Measurements from ENCODE around the gene DNAI2. TPM values are rescaled to one million over a fixed set of nuclear protein-coding genes. Genes with fewer than 3 reads are reported as not detected.

The DNAI2 gene
- total RNA-seq, 1 donor from 2014 or later, result 6.2 TPM

GRCh38 chr17:74298778-74299177 is 24.7 kb downstream of the DNAI2 start:
- Histone ChIP-seq H3K4me1 (peaks cover 4% of the 10 kb centered on the region), H3K9me3 (no peaks in the 10 kb centered on the region), H3K27me3 (ENCODE audit: low read depth) (no peaks in the 10 kb centered on the region), H3K4me3 (no peak overlapping the region), H3K36me3 (no peaks in the 10 kb centered on the region), H3K27ac (no peak overlapping the region)
- ATAC-seq (no peak), DNase-seq (no peak)
- no peak for TF ChIP-seq CTCF (IDR thresholded peaks at IDR 0.05)
- intact Hi-C loops (cut with DNase I), result no loop called here

- no peak overlapping the region for H3K4me3 ChIP-seq
- intact Hi-C loops (cut with DNase I), result no loop called here
- DNase-seq (no peak), ATAC-seq (no peak)
- H3K36me3 ChIP-seq, result no peaks in the 10 kb centered on the region
- peaks cover 4% of the 10 kb centered on the region for H3K4me1 ChIP-seq
- TF ChIP-seq CTCF (IDR thresholded peaks at IDR 0.05), result no peak
- no peaks in the 10 kb centered on the region for H3K9me3 ChIP-seq
- H3K27me3 ChIP-seq (ENCODE audit: low read depth), result no peaks in the 10 kb centered on the region
- H3K27ac ChIP-seq, result no peak overlapping the region
These were observed 25.4 kb downstream of the DNAI2 start for GRCh38 chr17:74299226-74300009.

GRCh38 chr17:74303305-74303704 is 29.3 kb downstream of the DNAI2 start:
- TF ChIP-seq CTCF (IDR thresholded peaks at IDR 0.05), result no peak
- Histone ChIP-seq H3K4me1 (no peaks in the 10 kb centered on the region), H3K27me3 (ENCODE audit: low read depth) (no peaks in the 10 kb centered on the region), H3K27ac (no peak overlapping the region), H3K9me3 (no peaks in the 10 kb centered on the region), H3K4me3 (no peak overlapping the region), H3K36me3 (no peaks in the 10 kb centered on the region)
- DNase-seq (no peak), ATAC-seq (no peak)
- intact Hi-C loops (cut with DNase I), result no loop called here

GRCh38 chr17:74304184-74304583 is 30.1 kb downstream of the DNAI2 start:
- intact Hi-C loops (cut with DNase I), result no loop called here
- no peak overlapping the region for H3K27ac ChIP-seq
- H3K9me3 ChIP-seq, result no peaks in the 10 kb centered on the region
- no peak for TF ChIP-seq CTCF (IDR thresholded peaks at IDR 0.05)
- H3K4me3 ChIP-seq, result no peak overlapping the region
- DNase-seq (no peak), ATAC-seq (no peak)
- H3K36me3 ChIP-seq, result no peaks in the 10 kb centered on the region
- H3K4me1 ChIP-seq, result no peaks in the 10 kb centered on the region
- H3K27me3 ChIP-seq (ENCODE audit: low read depth), result no peaks in the 10 kb centered on the region

- Histone ChIP-seq H3K4me3 (no peak overlapping the region), H3K27ac (no peak overlapping the region), H3K4me1 (no peaks in the 10 kb centered on the region), H3K9me3 (no peaks in the 10 kb centered on the region), H3K27me3 (ENCODE audit: low read depth) (no peaks in the 10 kb centered on the region), H3K36me3 (no peaks in the 10 kb centered on the region)
- intact Hi-C loops (cut with DNase I), result no loop called here
- TF ChIP-seq CTCF (IDR thresholded peaks at IDR 0.05), result no peak
- no peak for ATAC-seq
- no peak for DNase-seq
These were observed 32.0 kb downstream of the DNAI2 start for GRCh38 chr17:74305865-74306654.

Data from lower lobe of right lung (tissue), 2 donors.